Thyroid gland (tissue), 4 donors: Measurements from ENCODE around the gene INPP5D. TPM values are rescaled to one million over a fixed set of nuclear protein-coding genes. Genes with fewer than 3 reads are reported as not detected.

ENCODE experiments used
- DNase-seq, 2 donors: peaks; one replicate each; pipeline ENCODE4 v3.0.0-alpha.2; 2019
- H3K27ac ChIP-seq, 3 donors: fragments of 200-600 bp; sonication (generic); 1 replicate in 2 of 3; 2 replicates in 1 of 3; pipeline ENCODE4 v1.5.1; 2016 to 2019; ENCODE audit warnings: mild to moderate bottlenecking in 1 of 3, moderate library complexity in 1 of 3
- H3K27me3 ChIP-seq: fragments of 200-600 bp; sonication (generic); one replicate; pipeline ENCODE4 v1.5.1; 2019
- H3K36me3 ChIP-seq, 2 donors: fragments of 200-600 bp; sonication (generic); one replicate each; pipeline ENCODE4 v1.5.1; 2016 to 2019
- H3K4me1 ChIP-seq, 2 donors: fragments of 200-600 bp; sonication (generic); one replicate each; pipeline ENCODE4 v1.5.1; 2017 to 2019
- H3K4me3 ChIP-seq, 3 donors: fragments of 200-600 bp; sonication (generic); replicated peaks in 1 of 3; 1 replicate in 2 of 3; 2 replicates in 1 of 3; pipeline ENCODE4 v1.5.1; 2016; ENCODE audit warnings: mild to moderate bottlenecking in 1 of 3
- H3K9me3 ChIP-seq: fragments of 200-600 bp; sonication (generic); one replicate; pipeline ENCODE4 v1.5.1; 2017
- CTCF ChIP-seq, 6 experiments: fragments of 200-600 bp in 3 of 6; fragments of 450-650 bp in 3 of 6; sonication (generic) in 3 of 6; IDR thresholded peaks; one replicate each; pipeline ENCODE4 v1.5.1; 2016 to 2019; ENCODE audit warnings: antibody characterized with exemption in 6 of 6, mild to moderate bottlenecking in 2 of 6, inconsistent platforms in 1 of 6, moderate library complexity in 1 of 6
- POLR2A ChIP-seq, 2 donors: fragments of 450-650 bp; IDR thresholded peaks; one replicate each; pipeline ENCODE4 v1.6.1; 2017; ENCODE audit warnings: antibody characterized with exemption in 2 of 2, mild to moderate bottlenecking in 2 of 2, moderate library complexity in 1 of 2
- WGBS, 2 donors: methylation state at CpG; one replicate each; pipeline ENCODE4 v1.1.5; 2017; 5-methylcytosine and 5-hydroxymethylcytosine counted together
- intact Hi-C: fragments of 100-400 bp; cut with DNase I; formaldehyde crosslinking; loops from one replicate; pipeline ENCODE4 v1.15.1; 2023
- total RNA-seq, 4 donors: library from RNA; depleted of rRNA; stranded (reverse); fragments of >200 nt; gene quantifications; one replicate each; pipeline ENCODE4 v1.2.3, GENCODE V29; 2016

INPP5D gene
- total RNA-seq, 4 donors from 2014 or later: 7.1 to 13.4 (median 10.5) TPM

- H3K27ac ChIP-seq: no peak overlapping the region
- H3K4me1 ChIP-seq: peaks cover 0 to 6% of the 10 kb centered on the region in 2 donors
- intact Hi-C loops: loop anchor here (10.0 kb wide), 1 partner anchor 643 kb away; no protein-coding TSS in a partner anchor
- H3K36me3 ChIP-seq: no peaks in the 10 kb centered on the region
- H3K9me3 ChIP-seq: no peaks in the 10 kb centered on the region
- H3K4me3 ChIP-seq: no peak overlapping the region
- DNase-seq: no peak
- no peaks in the 10 kb centered on the region for H3K27me3 ChIP-seq
- TF ChIP-seq POLR2A (IDR thresholded peaks at IDR 0.05): no peak
- no peak for TF ChIP-seq CTCF (IDR thresholded peaks at IDR 0.05)
These were observed 187.6 kb downstream of the INPP5D start for GRCh38 chr2:233247744-233248143.

GRCh38 chr2:233248999-233249398, 188.9 kb downstream of the INPP5D start:
- 71 to 81% methylated on average over 7 of the region's 7 CpGs for WGBS, 2 donors
- H3K9me3 ChIP-seq: no peaks in the 10 kb centered on the region
- H3K36me3 ChIP-seq: no peaks in the 10 kb centered on the region
- peaks cover 8 to 16% of the 10 kb centered on the region in 2 donors for H3K4me1 ChIP-seq
- H3K27me3 ChIP-seq: no peaks in the 10 kb centered on the region
- H3K4me3 ChIP-seq: no peak overlapping the region
- H3K27ac ChIP-seq: no peak overlapping the region
- no peak for DNase-seq
- intact Hi-C loops: loop anchor here (10.0 kb wide), 1 partner anchor 644 kb away; no protein-coding TSS in a partner anchor
- TF ChIP-seq POLR2A (IDR thresholded peaks at IDR 0.05) (no peak), CTCF (IDR thresholded peaks at IDR 0.05) (no peak)

- DNase-seq: no peak
- Histone ChIP-seq H3K4me1 (peaks cover 14 to 19% of the 10 kb centered on the region in 2 donors), H3K27ac (peak overlapping the region in 1 of 3 donors; percentile 72), H3K36me3 (no peaks in the 10 kb centered on the region), H3K27me3 (no peaks in the 10 kb centered on the region), H3K9me3 (no peaks in the 10 kb centered on the region), H3K4me3 (no peak overlapping the region)
- no peak for TF ChIP-seq POLR2A (IDR thresholded peaks at IDR 0.05)
- TF ChIP-seq CTCF (IDR thresholded peaks at IDR 0.05): no peak
- WGBS, 2 donors: 95% methylated on average over 9 of the region's 9 CpGs
- intact Hi-C loops: loop anchor here (10.0 kb wide), 2 partner anchors 104 to 396 kb away; partner anchors contain the start of gene DGKD
These were observed 190.4 kb downstream of the INPP5D start for GRCh38 chr2:233250568-233250967.

- peaks cover 14 to 19% of the 10 kb centered on the region in 2 donors for H3K4me1 ChIP-seq
- intact Hi-C loops: loop anchor here (10.0 kb wide), 2 partner anchors 104 to 396 kb away; partner anchors contain the start of gene DGKD
- H3K36me3 ChIP-seq: no peaks in the 10 kb centered on the region
- H3K27me3 ChIP-seq: no peaks in the 10 kb centered on the region
- 54 to 77% methylated on average over 1 of the region's 1 CpG for WGBS, 2 donors
- DNase-seq: no peak
- H3K4me3 ChIP-seq: peak overlapping the region in 1 of 3 donors; percentile 100
- TF ChIP-seq POLR2A (IDR thresholded peaks at IDR 0.05): no peak
- no peak for TF ChIP-seq CTCF (IDR thresholded peaks at IDR 0.05)
- peak overlapping the region; percentile 72 to 93 (median 84) for H3K27ac ChIP-seq
- no peaks in the 10 kb centered on the region for H3K9me3 ChIP-seq
These were observed 190.8 kb downstream of the INPP5D start for GRCh38 chr2:233250985-233251305.

- Histone ChIP-seq H3K4me1 (peaks cover 14 to 19% of the 10 kb centered on the region in 2 donors), H3K27me3 (no peaks in the 10 kb centered on the region), H3K36me3 (peaks cover 0 to under 1% of the 10 kb centered on the region in 2 donors), H3K27ac (peak within 1 kb of the TSS; percentile 72 to 93 (median 84)), H3K9me3 (no peaks in the 10 kb centered on the region), H3K4me3 (peak within 1 kb of the TSS; percentile 72 to 100 (median 95))
- WGBS, 2 donors: 0% methylated on average over 24 to 40 of the region's 75 CpGs
- TF ChIP-seq CTCF (IDR thresholded peaks at IDR 0.05): peak; percentile 63 to 98 (median 90)
- peak; percentile 76 to 89 for TF ChIP-seq POLR2A (IDR thresholded peaks at IDR 0.05)
- peak; percentile 97 for DNase-seq
- intact Hi-C loops: loop anchor here (10.0 kb wide), 2 partner anchors 103 to 397 kb away; partner anchors contain the start of gene DGKD
These were observed 191.4 kb downstream of the INPP5D start, which contains the start of gene ATG16L1 for GRCh38 chr2:233251306-233252116. Gene ATG16L1 (plus strand): TSS chr2:233251673. CDS start chr2:233251828, 155 bp downstream.
